ENCODE measurements around the gene BCL7A. TPM values are rescaled to one million over a fixed set of nuclear protein-coding genes. Genes with fewer than 3 reads are reported as not detected.

BCL7A gene
- total and polyA plus RNA-seq, 9 of the 15 experiments (the other 6 are each of a cell fraction or from before 2014, with no cell fraction given): 0.25 to 21.9 (median 14.9) TPM

DNA sequence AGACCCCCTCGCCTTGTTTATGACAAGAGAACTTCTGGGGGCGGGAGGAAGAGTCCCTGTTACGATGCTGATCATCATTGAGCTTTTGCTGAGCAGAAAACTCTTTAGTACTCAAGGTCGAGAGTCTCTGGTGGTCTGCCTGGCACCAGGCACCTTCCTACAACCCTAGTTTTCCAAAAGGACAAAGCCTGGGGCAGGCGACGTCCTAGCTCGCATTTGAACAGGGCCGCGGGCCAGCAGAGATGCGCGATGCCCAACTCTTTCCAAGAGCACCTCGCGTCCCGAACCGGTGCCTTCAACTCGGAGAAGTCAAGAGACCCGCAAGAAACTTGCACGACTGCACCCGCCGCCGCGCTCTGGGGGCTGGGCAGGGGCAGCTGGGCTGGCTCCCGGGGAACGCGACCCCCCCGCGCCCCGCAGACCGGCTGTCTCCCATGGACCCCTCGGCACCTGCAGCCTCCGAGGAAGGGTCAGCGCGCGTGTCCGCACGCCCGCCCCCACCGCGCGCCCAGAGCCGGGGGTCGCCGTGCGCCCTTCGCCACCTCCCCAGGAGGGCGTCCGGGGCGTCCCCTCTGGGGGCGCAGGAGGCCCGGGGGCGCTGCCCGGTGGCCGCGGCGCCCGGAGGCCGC is 377 bp upstream of the BCL7A start (continued):
- no peak for TF ChIP-seq SMARCE1 (IDR thresholded peaks at IDR 0.05)
- no peak for TF ChIP-seq MCM5 (IDR thresholded peaks at IDR 0.05; ENCODE audit: low read depth)
- TF ChIP-seq, protein P1, sequence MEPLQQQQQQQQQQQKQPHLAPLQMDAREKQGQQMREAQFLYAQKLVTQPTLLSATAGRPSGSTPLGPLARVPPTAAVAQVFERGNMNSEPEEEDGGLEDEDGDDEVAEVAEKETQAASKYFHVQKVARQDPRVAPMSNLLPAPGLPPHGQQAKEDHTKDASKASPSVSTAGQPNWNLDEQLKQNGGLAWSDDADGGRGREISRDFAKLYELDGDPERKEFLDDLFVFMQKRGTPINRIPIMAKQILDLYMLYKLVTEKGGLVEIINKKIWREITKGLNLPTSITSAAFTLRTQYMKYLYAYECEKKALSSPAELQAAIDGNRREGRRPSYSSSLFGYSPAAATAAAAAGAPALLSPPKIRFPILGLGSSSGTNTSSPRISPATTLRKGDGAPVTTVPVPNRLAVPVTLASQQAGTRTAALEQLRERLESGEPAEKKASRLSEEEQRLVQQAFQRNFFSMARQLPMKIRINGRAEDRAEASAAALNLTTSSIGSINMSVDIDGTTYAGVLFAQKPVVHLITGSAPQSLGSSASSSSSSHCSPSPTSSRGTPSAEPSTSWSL (CRISPR knock-in tag; IDR thresholded peaks at IDR 0.05; ENCODE audit: borderline replicate concordance): no peak
- no peak for TF ChIP-seq CHAMP1 (IDR thresholded peaks at IDR 0.05)
- no peak for TF ChIP-seq ELF2 (CRISPR knock-in tag; IDR thresholded peaks at IDR 0.05)
- no peak for TF ChIP-seq ZNF212 (CRISPR knock-in tag; IDR thresholded peaks at IDR 0.05)
- TF ChIP-seq RFX7 (CRISPR knock-in tag; IDR thresholded peaks at IDR 0.05): no peak
- TF ChIP-seq ZNF764 (CRISPR knock-in tag; IDR thresholded peaks at IDR 0.05; ENCODE audit: low read depth): no peak
- no peak for TF ChIP-seq FOSL1 (tag; conservative IDR thresholded peaks at IDR 0.05)
- peak; percentile 37 to 50; a peak in 1 of 4 replicates for TF ChIP-seq NONO (IDR thresholded peaks at IDR 0.05; ENCODE audit: low read depth in 2 of 2, low read length in 1 of 2)
- peak; percentile 53; the same call in 1 of the 2 replicates for TF ChIP-seq L3MBTL2 (IDR thresholded peaks at IDR 0.05)
- TF ChIP-seq CEBPG (CRISPR knock-in tag; IDR thresholded peaks at IDR 0.05): no peak
- no peak for TF ChIP-seq CEBPG (tag; conservative IDR thresholded peaks at IDR 0.05 in 1 of 2, IDR thresholded peaks at IDR 0.05 in 1 of 2)
- no peak for TF ChIP-seq IRF1 (CRISPR knock-in tag; IDR thresholded peaks at IDR 0.05; ENCODE audit: borderline replicate concordance)
- no peak for TF ChIP-seq ZNF175 (CRISPR knock-in tag; IDR thresholded peaks at IDR 0.05; ENCODE audit: low read depth)
- no peak for TF ChIP-seq ADNP (tag; IDR thresholded peaks at IDR 0.05)
- TF ChIP-seq, protein P2, sequence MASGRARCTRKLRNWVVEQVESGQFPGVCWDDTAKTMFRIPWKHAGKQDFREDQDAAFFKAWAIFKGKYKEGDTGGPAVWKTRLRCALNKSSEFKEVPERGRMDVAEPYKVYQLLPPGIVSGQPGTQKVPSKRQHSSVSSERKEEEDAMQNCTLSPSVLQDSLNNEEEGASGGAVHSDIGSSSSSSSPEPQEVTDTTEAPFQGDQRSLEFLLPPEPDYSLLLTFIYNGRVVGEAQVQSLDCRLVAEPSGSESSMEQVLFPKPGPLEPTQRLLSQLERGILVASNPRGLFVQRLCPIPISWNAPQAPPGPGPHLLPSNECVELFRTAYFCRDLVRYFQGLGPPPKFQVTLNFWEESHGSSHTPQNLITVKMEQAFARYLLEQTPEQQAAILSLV (tag; IDR thresholded peaks at IDR 0.05): no peak
- TF ChIP-seq, protein P3, sequence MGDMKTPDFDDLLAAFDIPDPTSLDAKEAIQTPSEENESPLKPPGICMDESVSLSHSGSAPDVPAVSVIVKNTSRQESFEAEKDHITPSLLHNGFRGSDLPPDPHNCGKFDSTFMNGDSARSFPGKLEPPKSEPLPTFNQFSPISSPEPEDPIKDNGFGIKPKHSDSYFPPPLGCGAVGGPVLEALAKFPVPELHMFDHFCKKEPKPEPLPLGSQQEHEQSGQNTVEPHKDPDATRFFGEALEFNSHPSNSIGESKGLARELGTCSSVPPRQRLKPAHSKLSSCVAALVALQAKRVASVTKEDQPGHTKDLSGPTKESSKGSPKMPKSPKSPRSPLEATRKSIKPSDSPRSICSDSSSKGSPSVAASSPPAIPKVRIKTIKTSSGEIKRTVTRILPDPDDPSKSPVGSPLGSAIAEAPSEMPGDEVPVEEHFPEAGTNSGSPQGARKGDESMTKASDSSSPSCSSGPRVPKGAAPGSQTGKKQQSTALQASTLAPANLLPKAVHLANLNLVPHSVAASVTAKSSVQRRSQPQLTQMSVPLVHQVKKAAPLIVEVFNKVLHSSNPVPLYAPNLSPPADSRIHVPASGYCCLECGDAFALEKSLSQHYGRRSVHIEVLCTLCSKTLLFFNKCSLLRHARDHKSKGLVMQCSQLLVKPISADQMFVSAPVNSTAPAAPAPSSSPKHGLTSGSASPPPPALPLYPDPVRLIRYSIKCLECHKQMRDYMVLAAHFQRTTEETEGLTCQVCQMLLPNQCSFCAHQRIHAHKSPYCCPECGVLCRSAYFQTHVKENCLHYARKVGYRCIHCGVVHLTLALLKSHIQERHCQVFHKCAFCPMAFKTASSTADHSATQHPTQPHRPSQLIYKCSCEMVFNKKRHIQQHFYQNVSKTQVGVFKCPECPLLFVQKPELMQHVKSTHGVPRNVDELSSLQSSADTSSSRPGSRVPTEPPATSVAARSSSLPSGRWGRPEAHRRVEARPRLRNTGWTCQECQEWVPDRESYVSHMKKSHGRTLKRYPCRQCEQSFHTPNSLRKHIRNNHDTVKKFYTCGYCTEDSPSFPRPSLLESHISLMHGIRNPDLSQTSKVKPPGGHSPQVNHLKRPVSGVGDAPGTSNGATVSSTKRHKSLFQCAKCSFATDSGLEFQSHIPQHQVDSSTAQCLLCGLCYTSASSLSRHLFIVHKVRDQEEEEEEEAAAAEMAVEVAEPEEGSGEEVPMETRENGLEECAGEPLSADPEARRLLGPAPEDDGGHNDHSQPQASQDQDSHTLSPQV (IDR thresholded peaks at IDR 0.05): no peak
- TF ChIP-seq TCFL5 (CRISPR knock-in tag; conservative IDR thresholded peaks at IDR 0.05): no peak
